Liver (tissue), 9 donors: Measurements from ENCODE around the gene DCLK2. TPM values are rescaled to one million over a fixed set of nuclear protein-coding genes. Genes with fewer than 3 reads are reported as not detected.
A peak's percentile ranks its signal among the peaks of the same experiment; 100 is the strongest.
"Not testable (repeated sequence)": the region's sequence is repeated elsewhere in the genome, so short reads cannot be mapped to it uniquely, and the experiment has no call there.

Source experiments
- DNase-seq: peaks from one replicate; pipeline ENCODE4 v3.0.0-alpha.2; 2017; ENCODE audit warnings: low spot score
- H3K27ac ChIP-seq, 2 donors: one replicate each; pipeline ENCODE4 v1.7.0; 2013; ENCODE audit warnings: inconsistent platforms in 2 of 2, low read length in 2 of 2, control low read depth in 1 of 2, low read depth in 1 of 2, mild to moderate bottlenecking in 1 of 2
- H3K27me3 ChIP-seq, 4 donors: one replicate each; pipeline versions ENCODE4 v1.6.1 to v1.7.0; 2013; ENCODE audit warnings: low read length in 3 of 4, inconsistent platforms in 1 of 4, mild to moderate bottlenecking in 1 of 4, moderate library complexity in 1 of 4; ENCODE audit not compliant: control insufficient read depth in 4 of 4, insufficient read depth in 4 of 4
- H3K36me3 ChIP-seq, 4 donors: one replicate each; pipeline versions ENCODE4 v1.6.1 to v1.7.0; 2013; ENCODE audit warnings: low read length in 3 of 4, mild to moderate bottlenecking in 3 of 4, low read depth in 1 of 4, moderate library complexity in 1 of 4; ENCODE audit not compliant: control insufficient read depth in 4 of 4, insufficient read depth in 3 of 4
- H3K4me1 ChIP-seq, 4 donors: one replicate each; pipeline versions ENCODE4 v1.6.1 to v1.7.0; 2013; ENCODE audit warnings: low read length in 3 of 4, mild to moderate bottlenecking in 3 of 4, moderate library complexity in 1 of 4; ENCODE audit not compliant: control insufficient read depth in 4 of 4, insufficient read depth in 4 of 4
- H3K4me3 ChIP-seq, 3 donors: one replicate each; pipeline versions ENCODE4 v1.6.1 to v1.7.0; 2013; ENCODE audit warnings: low read length in 3 of 3, control low read depth in 1 of 3, low read depth in 1 of 3, mild to moderate bottlenecking in 1 of 3
- H3K9ac ChIP-seq, 2 donors: one replicate each; pipeline ENCODE4 v1.7.0; 2013; ENCODE audit warnings: low read length in 2 of 2, mild to moderate bottlenecking in 2 of 2, moderate library complexity in 2 of 2, control low read depth in 1 of 2, low read depth in 1 of 2
- H3K9me3 ChIP-seq, 4 donors: one replicate each; pipeline versions ENCODE4 v1.6.1 to v1.7.0; 2013; ENCODE audit warnings: low read length in 3 of 4; ENCODE audit not compliant: control insufficient read depth in 4 of 4
- FOXA1 ChIP-seq: IDR thresholded peaks from 2 replicates; pipeline ENCODE4 v1.6.1; 2016; ENCODE audit warnings: antibody characterized with exemption
- FOXA2 ChIP-seq: IDR thresholded peaks from 2 replicates; pipeline ENCODE4 v1.6.1; 2016; ENCODE audit warnings: antibody characterized with exemption
- HNF4G ChIP-seq: IDR thresholded peaks from 2 replicates; pipeline ENCODE4 v1.6.1; 2016; ENCODE audit warnings: antibody characterized with exemption
- JUND ChIP-seq, 2 donors: IDR thresholded peaks; 2 replicates each; pipeline ENCODE4 v1.6.1; 2016; ENCODE audit warnings: antibody characterized with exemption in 2 of 2
- MAX ChIP-seq: IDR thresholded peaks from 2 replicates; pipeline ENCODE4 v1.6.1; 2016; ENCODE audit warnings: antibody characterized with exemption
- NR2F2 ChIP-seq: IDR thresholded peaks from 2 replicates; pipeline ENCODE4 v1.6.1; 2016; ENCODE audit warnings: antibody characterized with exemption
- REST ChIP-seq: IDR thresholded peaks from 2 replicates; pipeline ENCODE4 v1.6.1; 2016; ENCODE audit warnings: antibody characterized with exemption, mild to moderate bottlenecking
- RXRA ChIP-seq, 2 donors: IDR thresholded peaks; 2 replicates each; pipeline ENCODE4 v1.6.1; 2017 to 2018; ENCODE audit warnings: antibody characterized with exemption in 2 of 2, mild to moderate bottlenecking in 1 of 2
- SP1 ChIP-seq: IDR thresholded peaks from 2 replicates; pipeline ENCODE4 v1.6.1; 2018; ENCODE audit warnings: antibody characterized with exemption, mild to moderate bottlenecking
- TAF1 ChIP-seq: conservative IDR thresholded peaks from 2 replicates; pipeline ENCODE4 v1.6.1; 2016; ENCODE audit warnings: antibody characterized with exemption, mild to moderate bottlenecking
- ZBTB33 ChIP-seq: IDR thresholded peaks from 2 replicates; pipeline ENCODE4 v1.6.1; 2016; ENCODE audit warnings: antibody characterized with exemption
- WGBS: extraction: QIAGEN DNeasy Blood & Tissue Kit; methylation state at CpG from one replicate; pipeline ENCODE4 v1.1.7; 2013; 5-methylcytosine and 5-hydroxymethylcytosine counted together
- polyA plus RNA-seq, 2 donors: library from polyadenylated mRNA; stranded (reverse) in 1 of 2; unstranded in 1 of 2; fragments of 200-250 nt in 1 of 2; fragments of >200 nt in 1 of 2; fragmentation: Nextera tagmentation in 1 of 2; extraction: Ambion mirVana in 1 of 2; gene quantifications; one replicate each; pipeline versions ENCODE4 v1.2.1 to v1.2.3, GENCODE V29; 2013 to 2015
- total RNA-seq, 2 donors: library from RNA; depleted of rRNA; stranded (reverse); fragments of >200 nt; gene quantifications; one replicate each; pipeline ENCODE4 v1.2.3, GENCODE V29; 2014
- donor health status: healthy.
- donor health status: healthy.
- donor health status: healthy.
- donor health status: healthy.
- donor health status: healthy.

The DCLK2 gene
- total and polyA plus RNA-seq, 4 donors, result 0.14 to 1.7 (median 0.50) TPM

- no peak for TF ChIP-seq FOXA2
- no peak for TF ChIP-seq FOXA1
- no peak for TF ChIP-seq ZBTB33
- TF ChIP-seq SP1, result no peak
- TF ChIP-seq JUND (IDR thresholded peaks at IDR 0.05), result no peak
- TF ChIP-seq TAF1, result no peak
- no peak for TF ChIP-seq HNF4G
- H3K4me1 ChIP-seq, result no peaks in the 10 kb centered on the region
- DNase-seq, result no peak
- H3K4me3 ChIP-seq, result no peak overlapping the region
- H3K9me3 ChIP-seq, result no peaks in the 10 kb centered on the region
- H3K36me3 ChIP-seq, result no peaks in the 10 kb centered on the region
- H3K27me3 ChIP-seq, result no peaks in the 10 kb centered on the region
- H3K9ac ChIP-seq, result no peak overlapping the region
- H3K27ac ChIP-seq, result no peak overlapping the region
These were observed 82.9 kb downstream of the DCLK2 start for GRCh38 chr4:150161109-150161508.

GRCh38 chr4:150162020-150162419 lies 83.8 kb downstream of the DCLK2 start:
- H3K9me3 ChIP-seq, H3K27ac ChIP-seq, DNase-seq, H3K27me3 ChIP-seq, H3K4me1 ChIP-seq, H3K9ac ChIP-seq, H3K4me3 ChIP-seq, H3K36me3 ChIP-seq: not testable (repeated sequence)
- WGBS, result 95% methylated on average over 2 of the region's 2 CpGs

- Histone ChIP-seq H3K36me3 (no peaks in the 10 kb centered on the region), H3K27ac (no peak overlapping the region), H3K27me3 (no peaks in the 10 kb centered on the region), H3K4me3 (no peak overlapping the region), H3K9me3 (no peaks in the 10 kb centered on the region), H3K4me1 (no peaks in the 10 kb centered on the region), H3K9ac (no peak overlapping the region)
- no peak for TF ChIP-seq TAF1
- no peak for TF ChIP-seq SP1
- no peak for TF ChIP-seq MAX
- TF ChIP-seq ZBTB33, result no peak
- TF ChIP-seq RXRA (IDR thresholded peaks at IDR 0.05), result no peak
- TF ChIP-seq NR2F2, result peak; percentile 58
- TF ChIP-seq REST, result no peak
- no peak for DNase-seq
These were observed 85.8 kb downstream of the DCLK2 start for GRCh38 chr4:150164055-150164454.
